ENCODE measurements around the gene USP54. TPM values are rescaled to one million over a fixed set of nuclear protein-coding genes. Genes with fewer than 3 reads are reported as not detected.

USP54 gene
- total RNA-seq, 1 experiment from 2014 or later, result 37.9 TPM

GRCh38 chr10:73497623-73498022 lies 93.5 kb downstream of the USP54 start:
- no peak overlapping the region for H4K91ac ChIP-seq (ENCODE audit: insufficient read length, low read depth, low read length)
- no peak overlapping the region for H4K8ac ChIP-seq (replicated peaks; ENCODE audit: insufficient read length, low read depth, low read length)
- Mint-ChIP-seq H3K4me3 (peak overlapping the region in 1 of 2 experiments; percentile 18; a peak in 1 of 5 replicates), H3K36me3 (ENCODE audit: insufficient read depth in 1 of 3, low read depth in 3 of 3) (peaks cover 4 to 24% (median 22%) of the 10 kb centered on the region in 3 experiments; a peak in 6 of 7 replicates), H3K4me1 (peaks cover 16 to 17% of the 10 kb centered on the region in 2 experiments), H3K27me3 (ENCODE audit: low read depth) (no peaks in the 10 kb centered on the region), H3K27ac (no peak overlapping the region; a peak in 1 of 7 replicates), H3K9me3 (no peaks in the 10 kb centered on the region; a peak in 1 of 5 replicates)
- H3K79me1 ChIP-seq (ENCODE audit: insufficient read depth, low read depth, low read length, poor library complexity, severe bottlenecking), result peaks cover 5% of the 10 kb centered on the region
- H3K9ac ChIP-seq (ENCODE audit: extremely low read depth, insufficient read length, low read length), result no peak overlapping the region
- no peak overlapping the region for H3K27ac ChIP-seq (ENCODE audit: insufficient read length, low read depth, low read length)
- no CpG with 5 or more reads among the region's 2 CpGs for WGBS (ENCODE audit: extremely low coverage, insufficient read length, low lambda C conversion rate)
- no peak overlapping the region for H3K14ac ChIP-seq (ENCODE audit: insufficient read depth, low read length)
- no peak overlapping the region for H3K23ac ChIP-seq (ENCODE audit: insufficient read length, low read depth, low read length)
- H2AFZ ChIP-seq (ENCODE audit: low read length), result no peak overlapping the region
- H3K4me2 ChIP-seq (ENCODE audit: insufficient read depth, insufficient read length, low read length), result no peak overlapping the region
- H3K27me3 ChIP-seq (ENCODE audit: insufficient read depth, low read length), result no peaks in the 10 kb centered on the region
- H3K23me2 ChIP-seq (ENCODE audit: insufficient read length, low read depth, low read length, poor library complexity, severe bottlenecking), result no peaks in the 10 kb centered on the region
- no peak overlapping the region for H3K4ac ChIP-seq (ENCODE audit: low read depth, low read length)
- DNase-seq, result no peak
- H3T11ph ChIP-seq (ENCODE audit: low read length), result no peak overlapping the region
- no peak overlapping the region for H3K18ac ChIP-seq (ENCODE audit: insufficient read length, low read depth, low read length)
- no peak overlapping the region for H4K5ac ChIP-seq (ENCODE audit: insufficient read length, low read depth, low read length)
- H2BK5ac ChIP-seq (ENCODE audit: insufficient read length, low read length), result no peak overlapping the region
- H2BK120ac ChIP-seq (ENCODE audit: low read depth, low read length, poor library complexity, severe bottlenecking), result no peak overlapping the region
- H2BK15ac ChIP-seq (ENCODE audit: low read depth, low read length), result no peak overlapping the region
- no peaks in the 10 kb centered on the region for H3K9me3 ChIP-seq (ENCODE audit: control insufficient read depth, low read depth, low read length)
- peaks cover 6% of the 10 kb centered on the region; the same call in 1 of the 2 replicates for H3K79me2 ChIP-seq (ENCODE audit: insufficient read depth, low read length)
- H3K56ac ChIP-seq (ENCODE audit: insufficient read length, low read depth, low read length), result no peak overlapping the region
- no peaks in the 10 kb centered on the region; the same call in 1 of the 2 replicates for H3K4me1 ChIP-seq (ENCODE audit: insufficient read depth, low read length)
- H2BK12ac ChIP-seq (ENCODE audit: insufficient read length, low read depth, low read length), result no peak overlapping the region
- TF ChIP-seq CTCF (conservative IDR thresholded peaks at IDR 0.05), result no peak
- H2BK20ac ChIP-seq (ENCODE audit: low read depth, low read length, poor library complexity, severe bottlenecking), result no peak overlapping the region
- H2AK5ac ChIP-seq (ENCODE audit: insufficient read length, low read length), result no peak overlapping the region
- no peaks in the 10 kb centered on the region for H4K20me1 ChIP-seq (ENCODE audit: control insufficient read depth, insufficient read depth, insufficient read length)

Measured in H9 (cell line).